HCT116 (cell line): ENCODE data around the gene VEPH1. TPM values are rescaled to one million over a fixed set of nuclear protein-coding genes. Genes with fewer than 3 reads are reported as not detected.

Experiments used
- ATAC-seq: fragments of 200-7000 bp; cut with Tn5 transposase; 2 replicates; pipeline ENCODE4 v1.9.1; 2020; ENCODE audit warnings: mild to moderate bottlenecking, moderate library complexity
- BruUV-seq: library from RNA; stranded (reverse); fragments of 400-500 nt; replicated peaks from 2 replicates; lab custom pipeline; 2021; lab: Mats Ljungman, UMichigan
- CTCF ChIA-PET: fragments of 300-600 bp; sonication (Branson Sonifier 250); formaldehyde crosslinking; loops from one replicate; lab custom pipeline; 2021; ENCODE audit warnings: antibody characterized with exemption; lab: Charles Lee
- POLR2A ChIA-PET: fragments of 300-600, 350-600 bp; sonication (Branson Sonifier 250); formaldehyde crosslinking; loops from one replicate; lab custom pipeline; 2021; ENCODE audit warnings: antibody characterized with exemption; lab: Charles Lee
- RAD21 ChIA-PET, 2 experiments: fragments of 300-600 bp; sonication (Branson Sonifier 250); formaldehyde crosslinking; loops; one replicate each; lab custom pipeline; 2023; ENCODE audit warnings: low total read pairs in 2 of 2; ENCODE audit not compliant: uncharacterized antibody in 2 of 2, unreplicated experiment in 2 of 2, low non-redundant PET in 1 of 2; lab: Charles Lee
- DNase-seq: peaks from one replicate; pipeline ENCODE4 v3.0.0-alpha.2; 2010; ENCODE audit warnings: low read depth, low spot score
- H2AFZ ChIP-seq: fragments of 200-600 bp; shearing (Covaris generic), sonication (generic); 2 replicates; pipeline ENCODE4 v1.6.1; 2017; ENCODE audit warnings: low read depth, mixed run types, mixed read lengths, antibody characterized with exemption, low read length; ENCODE audit not compliant: poor library complexity, severe bottlenecking
- H3K27ac ChIP-seq: 2 replicates; pipeline ENCODE4 v1.5.1; 2012; ENCODE audit warnings: low read depth, low read length
- H3K27me3 ChIP-seq: fragments of 200-600 bp; sonication (generic); 2 replicates; pipeline ENCODE4 v1.6.1; 2016; ENCODE audit warnings: mixed run types, low read length, mixed read lengths; ENCODE audit not compliant: insufficient read depth
- H3K36me3 ChIP-seq, 2 experiments: fragments of 200-500 bp in 1 of 2; fragments of 200-600 bp in 1 of 2; sonication (Bioruptor generic) in 1 of 2; sonication (generic) in 1 of 2; 2 replicates each; pipeline versions ENCODE4 v1.5.1 to v1.6.1; 2014 to 2016; ENCODE audit warnings: low read length in 2 of 2, inconsistent platforms in 1 of 2, mixed read lengths in 1 of 2, mixed run types in 1 of 2; ENCODE audit not compliant: insufficient read depth in 2 of 2, control insufficient read depth in 1 of 2
- H3K4me1 ChIP-seq, 2 experiments: fragments of 200-600 bp in 1 of 2; sonication (generic) in 1 of 2; 2 replicates each; pipeline versions ENCODE4 v1.5.1 to v1.6.1; 2012 to 2017; ENCODE audit warnings: low read length in 2 of 2, inconsistent platforms in 1 of 2, mild to moderate bottlenecking in 1 of 2, mixed read lengths in 1 of 2, mixed run types in 1 of 2, moderate library complexity in 1 of 2; ENCODE audit not compliant: insufficient read depth in 2 of 2, control insufficient read depth in 1 of 2
- H3K4me2 ChIP-seq: fragments of 200-600 bp; sonication (generic); 2 replicates; pipeline ENCODE4 v1.6.1; 2017; ENCODE audit warnings: mixed run types, low read length, mixed read lengths
- H3K4me3 ChIP-seq, 2 experiments: fragments of 200-600 bp in 1 of 2; sonication (generic) in 1 of 2; replicated peaks in 1 of 2; 2 replicates each; pipeline ENCODE4 v1.5.1; 2011 to 2016; ENCODE audit warnings: low read length in 2 of 2, control low read depth in 1 of 2, low read depth in 1 of 2, mild to moderate bottlenecking in 1 of 2, mixed read lengths in 1 of 2, mixed run types in 1 of 2
- H3K79me2 ChIP-seq: fragments of 200-600 bp; sonication (generic); 2 replicates; pipeline ENCODE4 v1.6.1; 2017; ENCODE audit warnings: mild to moderate bottlenecking, mixed run types, low read length, moderate library complexity, mixed read lengths; ENCODE audit not compliant: insufficient read depth
- H3K9ac ChIP-seq: fragments of 200-600 bp; sonication (generic); 2 replicates; pipeline ENCODE4 v1.6.1; 2016; ENCODE audit warnings: low read length, mixed read lengths
- H3K9me2 ChIP-seq: fragments of 200-600 bp; sonication (generic), shearing (Covaris generic); 2 replicates; pipeline ENCODE4 v1.6.1; 2017; ENCODE audit warnings: mixed run types, mild to moderate bottlenecking, moderate library complexity; ENCODE audit not compliant: insufficient read depth
- H3K9me3 ChIP-seq, 2 experiments: fragments of 200-500 bp in 1 of 2; fragments of 200-600 bp in 1 of 2; sonication (Bioruptor generic) in 1 of 2; sonication (generic) in 1 of 2; 2 replicates each; pipeline ENCODE4 v1.6.1; 2014 to 2017; ENCODE audit warnings: low read length in 2 of 2, mixed read lengths in 2 of 2, inconsistent platforms in 1 of 2, low read depth in 1 of 2, mild to moderate bottlenecking in 1 of 2, mixed run types in 1 of 2, moderate library complexity in 1 of 2; ENCODE audit not compliant: control insufficient read depth in 1 of 2, insufficient read depth in 1 of 2
- H4K20me1 ChIP-seq: fragments of 200-600 bp; sonication (generic), shearing (Covaris generic); 2 replicates; pipeline ENCODE4 v1.6.1; 2017; ENCODE audit warnings: mixed run types, mild to moderate bottlenecking, moderate library complexity; ENCODE audit not compliant: insufficient read depth
- CBX3 ChIP-seq: IDR thresholded peaks from 2 replicates; pipeline ENCODE4 v1.6.1; 2012; ENCODE audit warnings: low read depth
- EGR1 ChIP-seq: IDR thresholded peaks from 2 replicates; pipeline ENCODE4 v1.6.1; 2012; ENCODE audit warnings: low read depth
- ELF1 ChIP-seq: IDR thresholded peaks from 2 replicates; pipeline ENCODE4 v1.6.1; 2012; ENCODE audit warnings: low read depth, borderline replicate concordance
- EZH2 ChIP-seq: fragments of 200-600 bp; sonication (generic); IDR thresholded peaks from 2 replicates; pipeline ENCODE4 v1.6.1; 2017; ENCODE audit warnings: antibody characterized with exemption, mixed run types
- JUND ChIP-seq: IDR thresholded peaks from 2 replicates; pipeline ENCODE4 v1.6.1; 2012
- POLR2A ChIP-seq: IDR thresholded peaks from 2 replicates; pipeline ENCODE4 v1.7.0; 2011; ENCODE audit warnings: borderline replicate concordance; ENCODE audit not compliant: insufficient read depth, insufficient read length; ENCODE audit errors: extremely low read depth
- POLR2AphosphoS5 ChIP-seq: IDR thresholded peaks from 2 replicates; pipeline ENCODE4 v1.6.1; 2011; ENCODE audit warnings: mild to moderate bottlenecking, low read depth, low read length, moderate library complexity
- RAD21 ChIP-seq: IDR thresholded peaks from 2 replicates; pipeline ENCODE4 v1.6.1; 2012; ENCODE audit warnings: low read depth, mild to moderate bottlenecking
- REST ChIP-seq: IDR thresholded peaks from 2 replicates; pipeline ENCODE4 v1.6.1; 2012; ENCODE audit warnings: low read depth
- SIN3A ChIP-seq: IDR thresholded peaks from 2 replicates; pipeline ENCODE4 v1.6.1; 2012; ENCODE audit warnings: low read depth
- SRF ChIP-seq: IDR thresholded peaks from 2 replicates; pipeline ENCODE4 v1.6.1; 2012; ENCODE audit warnings: low read depth
- TCF7L2 ChIP-seq: IDR thresholded peaks from 2 replicates; pipeline ENCODE4 v1.7.0; 2011; ENCODE audit warnings: borderline replicate concordance, inconsistent platforms; ENCODE audit not compliant: insufficient read depth, insufficient read length; ENCODE audit errors: extremely low read depth
- YY1 ChIP-seq: IDR thresholded peaks from 2 replicates; pipeline ENCODE4 v1.6.1; 2011; ENCODE audit warnings: low read length, low read depth, moderate library complexity, mild to moderate bottlenecking; ENCODE audit not compliant: insufficient replicate concordance; ENCODE audit errors: extremely low read depth
- intact Hi-C: fragments of 100-400 bp; cut with micrococcal nuclease; formaldehyde crosslinking; loops from 2 replicates; pipeline ENCODE4 v1.10.0; 2022
- total RNA-seq: library from RNA; stranded (reverse); gene quantifications from one replicate; pipeline ENCODE4 v1.2.1, GENCODE V29; 2021; ENCODE audit not compliant: unreplicated experiment
- TF ChIP-seq, protein P1 (sequence below), 3 experiments: fragments of 200-600 bp in 1 of 3; sonication (generic) in 1 of 3; IDR thresholded peaks in 2 of 3; conservative IDR thresholded peaks in 1 of 3; 2 replicates each; pipeline ENCODE4 v1.5.1; 2012 to 2017; ENCODE audit warnings: low read depth in 2 of 3, low read length in 2 of 3, antibody characterized with exemption in 1 of 3, borderline replicate concordance in 1 of 3, control low read depth in 1 of 3, mild to moderate bottlenecking in 1 of 3, mixed read lengths in 1 of 3, mixed run types in 1 of 3, moderate library complexity in 1 of 3; ENCODE audit not compliant: insufficient read depth in 1 of 3
- TF ChIP-seq, protein P2 (sequence below): IDR thresholded peaks from 2 replicates; pipeline ENCODE4 v1.6.1; 2012

Gene VEPH1
- total RNA-seq, 1 experiment from 2014 or later: 4.9 TPM

GRCh38 chr3:157544501-157545130 lies 41.4 kb upstream of the VEPH1 start:
- CTCF ChIA-PET: interaction anchor here (1.0 kb wide), 1 partner anchor 12 kb away, joined by 4 read pairs; no protein-coding TSS in a partner anchor
- POLR2A ChIA-PET: interaction anchor here (0.6 kb wide), 1 partner anchor 347 kb away, joined by 3 read pairs; no protein-coding TSS in a partner anchor
- Histone ChIP-seq H3K9me2 (no peaks in the 10 kb centered on the region; the same call in 1 of the 2 replicates), H3K4me3 (no peak overlapping the region), H3K9me3 (no peaks in the 10 kb centered on the region), H3K27ac (no peak overlapping the region), H3K36me3 (no peaks in the 10 kb centered on the region), H3K9ac (no peak overlapping the region), H4K20me1 (no peaks in the 10 kb centered on the region), H2AFZ (no peak overlapping the region), H3K4me2 (no peak overlapping the region), H3K79me2 (no peaks in the 10 kb centered on the region), H3K27me3 (no peaks in the 10 kb centered on the region), H3K4me1 (no peaks in the 10 kb centered on the region)
- RAD21 ChIA-PET: no interaction called here
- TF ChIP-seq SRF: no peak
- no peak for TF ChIP-seq REST
- TF ChIP-seq, protein P1, sequence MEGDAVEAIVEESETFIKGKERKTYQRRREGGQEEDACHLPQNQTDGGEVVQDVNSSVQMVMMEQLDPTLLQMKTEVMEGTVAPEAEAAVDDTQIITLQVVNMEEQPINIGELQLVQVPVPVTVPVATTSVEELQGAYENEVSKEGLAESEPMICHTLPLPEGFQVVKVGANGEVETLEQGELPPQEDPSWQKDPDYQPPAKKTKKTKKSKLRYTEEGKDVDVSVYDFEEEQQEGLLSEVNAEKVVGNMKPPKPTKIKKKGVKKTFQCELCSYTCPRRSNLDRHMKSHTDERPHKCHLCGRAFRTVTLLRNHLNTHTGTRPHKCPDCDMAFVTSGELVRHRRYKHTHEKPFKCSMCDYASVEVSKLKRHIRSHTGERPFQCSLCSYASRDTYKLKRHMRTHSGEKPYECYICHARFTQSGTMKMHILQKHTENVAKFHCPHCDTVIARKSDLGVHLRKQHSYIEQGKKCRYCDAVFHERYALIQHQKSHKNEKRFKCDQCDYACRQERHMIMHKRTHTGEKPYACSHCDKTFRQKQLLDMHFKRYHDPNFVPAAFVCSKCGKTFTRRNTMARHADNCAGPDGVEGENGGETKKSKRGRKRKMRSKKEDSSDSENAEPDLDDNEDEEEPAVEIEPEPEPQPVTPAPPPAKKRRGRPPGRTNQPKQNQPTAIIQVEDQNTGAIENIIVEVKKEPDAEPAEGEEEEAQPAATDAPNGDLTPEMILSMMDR (IDR thresholded peaks at IDR 0.05 in 2 of 3, conservative IDR thresholded peaks at IDR 0.05 in 1 of 3; ENCODE audit: borderline replicate concordance in 1 of 3, insufficient read depth in 1 of 3, low read depth in 2 of 3, low read length in 2 of 3): no peak
- TF ChIP-seq JUND: no peak
- TF ChIP-seq YY1: no peak
- no peak for TF ChIP-seq TCF7L2
- TF ChIP-seq ELF1: no peak
- no peak for TF ChIP-seq CBX3
- TF ChIP-seq EGR1: no peak
- no peak for TF ChIP-seq SIN3A
- no peak for TF ChIP-seq POLR2AphosphoS5
- TF ChIP-seq POLR2A: no peak
- no peak for TF ChIP-seq EZH2
- TF ChIP-seq, protein P2, sequence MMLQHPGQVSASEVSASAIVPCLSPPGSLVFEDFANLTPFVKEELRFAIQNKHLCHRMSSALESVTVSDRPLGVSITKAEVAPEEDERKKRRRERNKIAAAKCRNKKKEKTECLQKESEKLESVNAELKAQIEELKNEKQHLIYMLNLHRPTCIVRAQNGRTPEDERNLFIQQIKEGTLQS: no peak
- no peak for TF ChIP-seq RAD21
- DNase-seq (no peak), ATAC-seq (no peak)
- no TSS peak for BruUV-seq
- intact Hi-C loops: no loop called here
